Measurements from ENCODE around the gene OR4B1.

- no peak for TF ChIP-seq GATA2 (IDR thresholded peaks at IDR 0.05; ENCODE audit: low read depth, low read length)
- no peak for TF ChIP-seq GATA3 (IDR thresholded peaks at IDR 0.05; ENCODE audit: low read depth, low read length)
Observed at GRCh38 chr11:48263423-48263911, 46.9 kb downstream of the OR4B1 start, which contains the start of gene OR4X1.
